Smooth muscle cell (in vitro differentiated cells): Measurements from ENCODE around the gene RIIAD1. TPM values are rescaled to one million over a fixed set of nuclear protein-coding genes. Genes with fewer than 3 reads are reported as not detected.

Source experiments
- DNase-seq: peaks from one replicate; lab custom pipeline; 2025; ENCODE audit not compliant: unreplicated experiment; lab: John Stamatoyannopoulos, UW
- H2AFZ ChIP-seq: fragments of 200-600 bp; sonication (generic); 2 replicates; pipeline ENCODE4 v1.6.0; 2016; ENCODE audit warnings: antibody characterized with exemption, low read depth, mild to moderate bottlenecking
- H3F3A ChIP-seq: fragments of 200-600 bp; sonication (generic); 2 replicates; pipeline ENCODE4 v1.6.0; 2017; ENCODE audit warnings: antibody characterized with exemption, low read depth
- H3K27ac ChIP-seq: fragments of 200-600 bp; sonication (generic); 2 replicates; pipeline ENCODE4 v1.5.1; 2016; ENCODE audit warnings: low read depth, mild to moderate bottlenecking
- H3K27me3 ChIP-seq: fragments of 200-600 bp; sonication (generic); 2 replicates; pipeline ENCODE4 v1.6.1; 2016; ENCODE audit warnings: low read depth, mild to moderate bottlenecking
- H3K36me3 ChIP-seq: fragments of 200-600 bp; sonication (generic); 2 replicates; pipeline ENCODE4 v1.5.1; 2016; ENCODE audit warnings: low read depth
- H3K4me1 ChIP-seq: fragments of 200-600 bp; sonication (generic); 2 replicates; pipeline ENCODE4 v1.5.1; 2016; ENCODE audit warnings: low read depth
- H3K4me2 ChIP-seq: fragments of 200-600 bp; sonication (generic); 2 replicates; pipeline ENCODE4 v1.6.0; 2016; ENCODE audit warnings: mild to moderate bottlenecking
- H3K4me3 ChIP-seq: fragments of 200-600 bp; sonication (generic); 2 replicates; pipeline ENCODE4 v1.5.1; 2016; ENCODE audit warnings: mild to moderate bottlenecking
- H3K79me2 ChIP-seq: fragments of 200-600 bp; sonication (generic); 2 replicates; pipeline ENCODE4 v1.6.0; 2016; ENCODE audit warnings: low read depth, mild to moderate bottlenecking
- H3K9ac ChIP-seq: fragments of 200-600 bp; sonication (generic); 2 replicates; pipeline ENCODE4 v1.6.0; 2016; ENCODE audit warnings: low read depth
- H3K9me3 ChIP-seq: fragments of 200-600 bp; sonication (generic); replicated peaks from 2 replicates; pipeline ENCODE4 v1.5.1; 2016; ENCODE audit warnings: low read depth
- H4K20me1 ChIP-seq: fragments of 200-600 bp; sonication (generic); 2 replicates; pipeline ENCODE4 v1.6.0; 2016; ENCODE audit warnings: low read depth
- WGBS: methylation state at CpG from one replicate; pipeline ENCODE4 v1.1.7; 2016; ENCODE audit warnings: low lambda C conversion rate; 5-methylcytosine and 5-hydroxymethylcytosine counted together
- polyA plus RNA-seq: library from polyadenylated mRNA; unstranded; fragments of >200 nt; fragmentation: Nextera tagmentation; extraction: Ambion mirVana; gene quantifications from 2 replicates; pipeline ENCODE4 v1.2.1, GENCODE V29; 2016
- total RNA-seq: library from RNA; depleted of rRNA; stranded (reverse); fragments of >200 nt; gene quantifications from 2 replicates; pipeline ENCODE4 v1.2.3, GENCODE V29; 2014
- TF ChIP-seq, protein P1 (sequence below): fragments of 200-600 bp; sonication (generic); IDR thresholded peaks from 2 replicates; pipeline ENCODE4 v1.5.1; 2017; ENCODE audit warnings: borderline replicate concordance, mild to moderate bottlenecking, antibody characterized with exemption; ENCODE audit not compliant: insufficient read depth, poor library complexity, severe bottlenecking

RIIAD1 gene
- total and polyA plus RNA-seq, 2 experiments from 2014 or later, result not detected

DNA sequence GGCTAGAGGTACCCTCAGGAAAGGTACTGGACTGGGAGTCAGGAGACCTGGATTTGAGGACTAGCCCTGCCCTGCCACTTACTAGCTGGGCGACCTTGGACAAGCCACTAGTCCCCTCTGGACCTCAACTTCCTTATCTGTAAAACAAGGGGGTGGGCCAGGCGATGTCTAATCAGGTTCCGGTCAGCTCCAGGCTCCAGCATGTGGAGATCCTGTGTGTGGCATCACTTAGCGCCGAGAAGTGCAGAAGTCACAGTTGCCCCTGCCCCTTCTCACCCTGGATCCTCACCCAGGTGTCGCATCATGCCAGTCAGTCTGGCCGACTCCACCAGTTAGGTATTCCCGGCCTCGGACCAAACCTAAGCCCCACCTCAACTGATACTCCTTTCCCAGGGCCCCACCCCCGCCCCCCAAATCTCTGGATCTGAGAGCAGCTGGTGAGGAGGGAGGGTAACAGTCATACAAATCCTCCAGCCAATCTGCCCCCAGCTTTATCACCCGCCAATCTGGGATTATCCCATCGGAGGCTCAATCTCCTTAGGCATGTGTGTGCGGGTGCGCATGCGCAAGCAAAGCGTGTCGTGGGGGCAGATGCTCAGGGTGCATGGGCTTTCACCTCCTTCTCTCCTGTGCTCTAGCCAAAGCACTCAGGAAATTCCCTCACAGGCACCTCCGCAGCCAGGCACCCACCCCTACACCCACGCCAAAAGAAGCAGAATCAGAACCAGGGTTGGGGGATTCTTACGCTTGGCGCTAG is 10.1 kb upstream of the RIIAD1 start:
- Histone ChIP-seq H3K9ac (no peak overlapping the region), H3K4me3 (no peak overlapping the region), H3K79me2 (no peaks in the 10 kb centered on the region), H3F3A (no peaks in the 10 kb centered on the region), H4K20me1 (no peaks in the 10 kb centered on the region), H3K27ac (no peak overlapping the region), H3K9me3 (no peaks in the 10 kb centered on the region), H3K4me2 (no peak overlapping the region), H2AFZ (no peak overlapping the region), H3K36me3 (no peaks in the 10 kb centered on the region), H3K27me3 (peaks cover 14% of the 10 kb centered on the region), H3K4me1 (peaks cover 7% of the 10 kb centered on the region)
- 90% methylated on average over 21 of the region's 21 CpGs for WGBS
- TF ChIP-seq, protein P1, sequence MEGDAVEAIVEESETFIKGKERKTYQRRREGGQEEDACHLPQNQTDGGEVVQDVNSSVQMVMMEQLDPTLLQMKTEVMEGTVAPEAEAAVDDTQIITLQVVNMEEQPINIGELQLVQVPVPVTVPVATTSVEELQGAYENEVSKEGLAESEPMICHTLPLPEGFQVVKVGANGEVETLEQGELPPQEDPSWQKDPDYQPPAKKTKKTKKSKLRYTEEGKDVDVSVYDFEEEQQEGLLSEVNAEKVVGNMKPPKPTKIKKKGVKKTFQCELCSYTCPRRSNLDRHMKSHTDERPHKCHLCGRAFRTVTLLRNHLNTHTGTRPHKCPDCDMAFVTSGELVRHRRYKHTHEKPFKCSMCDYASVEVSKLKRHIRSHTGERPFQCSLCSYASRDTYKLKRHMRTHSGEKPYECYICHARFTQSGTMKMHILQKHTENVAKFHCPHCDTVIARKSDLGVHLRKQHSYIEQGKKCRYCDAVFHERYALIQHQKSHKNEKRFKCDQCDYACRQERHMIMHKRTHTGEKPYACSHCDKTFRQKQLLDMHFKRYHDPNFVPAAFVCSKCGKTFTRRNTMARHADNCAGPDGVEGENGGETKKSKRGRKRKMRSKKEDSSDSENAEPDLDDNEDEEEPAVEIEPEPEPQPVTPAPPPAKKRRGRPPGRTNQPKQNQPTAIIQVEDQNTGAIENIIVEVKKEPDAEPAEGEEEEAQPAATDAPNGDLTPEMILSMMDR, result no peak
- no peak for DNase-seq

- Histone ChIP-seq H3K4me1 (peaks cover 7% of the 10 kb centered on the region), H3K9ac (no peak overlapping the region), H3K27me3 (peaks cover 22% of the 10 kb centered on the region), H4K20me1 (no peaks in the 10 kb centered on the region), H2AFZ (no peak overlapping the region), H3K36me3 (no peaks in the 10 kb centered on the region), H3K4me2 (no peak overlapping the region), H3K79me2 (no peaks in the 10 kb centered on the region), H3F3A (no peaks in the 10 kb centered on the region), H3K9me3 (no peaks in the 10 kb centered on the region), H3K27ac (no peak overlapping the region), H3K4me3 (no peak overlapping the region)
- TF ChIP-seq, protein P1, result no peak
- 75% methylated on average over 10 of the region's 10 CpGs for WGBS
- no peak for DNase-seq
These were observed 9.4 kb upstream of the RIIAD1 start for GRCh38 chr1:151711951-151712350.

GRCh38 chr1:151713044-151713443 is 8.3 kb upstream of the RIIAD1 start:
- Histone ChIP-seq H3K36me3 (no peaks in the 10 kb centered on the region), H3F3A (no peaks in the 10 kb centered on the region), H3K27ac (no peak overlapping the region), H3K9ac (no peak overlapping the region), H3K4me3 (no peak overlapping the region), H3K4me2 (no peak overlapping the region), H2AFZ (no peak overlapping the region), H4K20me1 (no peaks in the 10 kb centered on the region), H3K27me3 (peaks cover 31% of the 10 kb centered on the region), H3K9me3 (no peaks in the 10 kb centered on the region), H3K4me1 (peaks cover 7% of the 10 kb centered on the region), H3K79me2 (no peaks in the 10 kb centered on the region)
- TF ChIP-seq, protein P1, result no peak
- no peak for DNase-seq
- 85% methylated on average over 2 of the region's 2 CpGs for WGBS

GRCh38 chr1:151713874-151714273 is 7.4 kb upstream of the RIIAD1 start:
- Histone ChIP-seq H4K20me1 (no peaks in the 10 kb centered on the region), H3F3A (no peaks in the 10 kb centered on the region), H3K9ac (no peak overlapping the region), H3K79me2 (no peaks in the 10 kb centered on the region), H3K9me3 (no peaks in the 10 kb centered on the region), H3K4me2 (no peak overlapping the region), H3K4me3 (no peak overlapping the region), H3K27ac (no peak overlapping the region), H3K36me3 (no peaks in the 10 kb centered on the region), H2AFZ (no peak overlapping the region), H3K4me1 (peaks cover 7% of the 10 kb centered on the region), H3K27me3 (peaks cover 36% of the 10 kb centered on the region)
- no peak for DNase-seq
- WGBS, result 85% methylated on average over 2 of the region's 2 CpGs
- TF ChIP-seq, protein P1, result no peak
